PFSK-1 (cell line): ENCODE results near the gene FBXW4. TPM values are rescaled to one million over a fixed set of nuclear protein-coding genes. Genes with fewer than 3 reads are reported as not detected.

Experiments used
- FOXP2 ChIP-seq: optimal IDR thresholded peaks from 2 replicates; pipeline ENCODE3; 2011; ENCODE audit warnings: borderline replicate concordance, control low read depth, inconsistent platforms; ENCODE audit not compliant: insufficient read depth; ENCODE audit errors: extremely low read length, extremely low read depth
- POLR2AphosphoS5 ChIP-seq: IDR thresholded peaks from 2 replicates; pipeline ENCODE4 v1.6.1; 2012; ENCODE audit warnings: low read depth, mild to moderate bottlenecking, control low read depth, low read length, moderate library complexity
- REST ChIP-seq, 2 experiments: IDR thresholded peaks; 2 replicates each; pipeline versions ENCODE4 v1.6.1 to v1.8.0; 2011 to 2012; ENCODE audit warnings: low read depth in 2 of 2, low read length in 2 of 2, control low read depth in 1 of 2, inconsistent platforms in 1 of 2, mild to moderate bottlenecking in 1 of 2, moderate library complexity in 1 of 2; ENCODE audit not compliant: insufficient read depth in 1 of 2
- SIN3A ChIP-seq: IDR thresholded peaks from 2 replicates; pipeline ENCODE4 v1.6.1; 2012; ENCODE audit warnings: mild to moderate bottlenecking, low read length, moderate library complexity, borderline replicate concordance; ENCODE audit not compliant: insufficient read depth
- TAF1 ChIP-seq: IDR thresholded peaks from 2 replicates; pipeline ENCODE4 v1.6.1; 2012; ENCODE audit warnings: low read length, control low read depth, borderline replicate concordance; ENCODE audit not compliant: insufficient read depth
- polyA plus RNA-seq: library from polyadenylated mRNA; unstranded; fragments of >200 nt; gene quantifications from one replicate; pipeline ENCODE4 v1.2.1, GENCODE V29; 2012; ENCODE audit warnings: low read depth, missing spikeins; ENCODE audit not compliant: insufficient read length

FBXW4 gene
- polyA plus RNA-seq = 32.1 TPM

- TF ChIP-seq FOXP2 (peak; percentile 8), SIN3A (no peak), REST (IDR thresholded peaks at IDR 0.05; ENCODE audit: insufficient read depth in 1 of 2, low read depth in 2 of 2, low read length in 2 of 2) (no peak), TAF1 (no peak; the same call in 1 of the 2 replicates), POLR2AphosphoS5 (0 out of 2 replicates have a peak, but pooled peaks have one; percentile 53)
Observed at GRCh38 chr10:101694674-101695403, at the start of gene FBXW4. Gene FBXW4 (minus strand): TSS chr10:101695170. CDS start chr10:101695105, 65 bp downstream.

- TF ChIP-seq POLR2AphosphoS5 = no peak
- TF ChIP-seq REST (IDR thresholded peaks at IDR 0.05; ENCODE audit: insufficient read depth in 1 of 2, low read depth in 2 of 2, low read length in 2 of 2) = no peak
- no peak for TF ChIP-seq TAF1
- no peak for TF ChIP-seq SIN3A
- TF ChIP-seq FOXP2 = no peak
Observed at GRCh38 chr10:101744267-101744666, 49.3 kb upstream of the FBXW4 start.

GRCh38 chr10:101741938-101742337, 47.0 kb upstream of the FBXW4 start:
- no peak for TF ChIP-seq FOXP2
- no peak for TF ChIP-seq POLR2AphosphoS5
- no peak for TF ChIP-seq REST (IDR thresholded peaks at IDR 0.05; ENCODE audit: insufficient read depth in 1 of 2, low read depth in 2 of 2, low read length in 2 of 2)
- TF ChIP-seq TAF1 = no peak
- no peak for TF ChIP-seq SIN3A

- TF ChIP-seq REST (IDR thresholded peaks at IDR 0.05; ENCODE audit: insufficient read depth in 1 of 2, low read depth in 2 of 2, low read length in 2 of 2) (no peak), SIN3A (no peak), FOXP2 (no peak), POLR2AphosphoS5 (no peak), TAF1 (no peak)
Observed at GRCh38 chr10:101736666-101737065, 41.7 kb upstream of the FBXW4 start.

GRCh38 chr10:101732096-101732495, 37.1 kb upstream of the FBXW4 start:
- TF ChIP-seq REST (IDR thresholded peaks at IDR 0.05; ENCODE audit: insufficient read depth in 1 of 2, low read depth in 2 of 2, low read length in 2 of 2) (no peak), FOXP2 (no peak), SIN3A (no peak), TAF1 (no peak), POLR2AphosphoS5 (no peak)
